ENCODE results near the gene TMEM130. TPM values are rescaled to one million over a fixed set of nuclear protein-coding genes. Genes with fewer than 3 reads are reported as not detected.

TMEM130 gene
- total and polyA plus RNA-seq, 10 of the 15 experiments (the other 5 are each of a cell fraction or from before 2014, with no cell fraction given): 0.04 to 0.15 (median 0.11) TPM; not detected in 7

DNA sequence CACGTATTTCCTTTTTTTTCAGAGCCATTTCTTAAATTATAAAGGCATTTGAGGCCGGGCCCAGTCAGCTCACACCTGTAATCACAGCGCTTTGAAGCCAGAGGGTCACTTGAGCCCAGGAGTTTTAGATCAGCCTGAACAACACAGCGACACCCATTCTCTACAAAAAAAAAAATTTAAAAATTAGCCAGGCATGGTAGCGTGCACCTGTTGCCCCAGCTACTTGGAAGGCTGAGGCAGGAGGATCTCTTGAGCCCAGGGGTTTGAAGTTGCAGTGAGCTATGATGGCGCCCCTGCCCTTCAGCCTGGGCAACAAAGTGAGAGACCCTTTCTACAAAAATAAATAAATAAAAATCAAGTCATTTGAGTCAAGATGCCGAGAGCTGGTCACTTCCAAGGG lies 3.0 kb downstream of the TMEM130 start (continued):
- TF ChIP-seq SPI1 (IDR thresholded peaks at IDR 0.05; ENCODE audit: borderline replicate concordance, insufficient read depth, low read depth, low read length) (no peak), MYB (IDR thresholded peaks at IDR 0.05; ENCODE audit: borderline replicate concordance, low read depth, low read length) (no peak), MEF2A (IDR thresholded peaks at IDR 0.05; ENCODE audit: insufficient read depth, low read depth, low read length) (no peak), NFYB (IDR thresholded peaks at IDR 0.05; ENCODE audit: insufficient read depth, low read depth, low read length) (no peak), USF1 (IDR thresholded peaks at IDR 0.05; ENCODE audit: borderline replicate concordance, extremely low read length, insufficient read depth, low read depth, low read length) (no peak), CEBPB (IDR thresholded peaks at IDR 0.05; ENCODE audit: borderline replicate concordance in 1 of 2, low read depth in 2 of 2, low read length in 2 of 2) (no peak), PAX8 (IDR thresholded peaks at IDR 0.05) (no peak), TARDBP (IDR thresholded peaks at IDR 0.05; ENCODE audit: borderline replicate concordance) (no peak)
- TF ChIP-seq, protein P1, sequence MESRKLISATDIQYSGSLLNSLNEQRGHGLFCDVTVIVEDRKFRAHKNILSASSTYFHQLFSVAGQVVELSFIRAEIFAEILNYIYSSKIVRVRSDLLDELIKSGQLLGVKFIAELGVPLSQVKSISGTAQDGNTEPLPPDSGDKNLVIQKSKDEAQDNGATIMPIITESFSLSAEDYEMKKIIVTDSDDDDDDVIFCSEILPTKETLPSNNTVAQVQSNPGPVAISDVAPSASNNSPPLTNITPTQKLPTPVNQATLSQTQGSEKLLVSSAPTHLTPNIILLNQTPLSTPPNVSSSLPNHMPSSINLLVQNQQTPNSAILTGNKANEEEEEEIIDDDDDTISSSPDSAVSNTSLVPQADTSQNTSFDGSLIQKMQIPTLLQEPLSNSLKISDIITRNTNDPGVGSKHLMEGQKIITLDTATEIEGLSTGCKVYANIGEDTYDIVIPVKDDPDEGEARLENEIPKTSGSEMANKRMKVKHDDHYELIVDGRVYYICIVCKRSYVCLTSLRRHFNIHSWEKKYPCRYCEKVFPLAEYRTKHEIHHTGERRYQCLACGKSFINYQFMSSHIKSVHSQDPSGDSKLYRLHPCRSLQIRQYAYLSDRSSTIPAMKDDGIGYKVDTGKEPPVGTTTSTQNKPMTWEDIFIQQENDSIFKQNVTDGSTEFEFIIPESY (IDR thresholded peaks at IDR 0.05): no peak

GRCh38 chr7:98866351-98866750 lies 3.5 kb downstream of the TMEM130 start:
- in situ Hi-C loops (cut with MboI): no loop called here
- SMC1A ChIA-PET (ENCODE audit: uncharacterized antibody, unreplicated experiment): no interaction called here

More at GRCh38 chr7:98866351-98866750, 3.5 kb downstream of the TMEM130 start:
- CTCF ChIA-PET: no interaction called here
- H3K4me3 ChIP-seq: no peak overlapping the region
- TF ChIP-seq FOXM1 (IDR thresholded peaks at IDR 0.05; ENCODE audit: low read depth, low read length): no peak
- no TSS peak for BruUV-seq (replicated peaks)
- WGBS (ENCODE audit: insufficient coverage, insufficient replicate concordance, low lambda C conversion rate, missing lambda C conversion rate): 4% methylated on average over 12 of the region's 12 CpGs
- ATAC-seq (no peak), FAIRE-seq (no peak), DNase-seq (ENCODE audit: low read depth, low spot score) (no peak)
- H3K27me3 ChIP-seq (replicated peaks in 1 of 2; ENCODE audit: control insufficient read depth in 2 of 2, insufficient read depth in 2 of 2, low read length in 1 of 2): peaks cover 6 to 13% of the 10 kb centered on the region in 2 experiments; a peak in 3 of 4 replicates
- RAD21 ChIA-PET (ENCODE audit: unreplicated experiment): no interaction called here
- H3K36me3 ChIP-seq (ENCODE audit: control insufficient read depth in 2 of 2, insufficient read depth in 2 of 2, low read length in 1 of 2): no peaks in the 10 kb centered on the region
- intact Hi-C loops (cut with micrococcal nuclease; ENCODE audit: unreplicated experiment): no loop called here
- H3K4me1 ChIP-seq (ENCODE audit: control insufficient read depth, insufficient read depth, low read length): 0 out of 2 replicates have a peak, but pooled peaks cover 8% of the 10 kb centered on the region
- POLR2A ChIA-PET: no interaction called here
- H3K27ac ChIP-seq (ENCODE audit: control insufficient read depth, insufficient read depth): no peak overlapping the region
- H4K20me1 ChIP-seq (ENCODE audit: control insufficient read depth, insufficient read depth): no peaks in the 10 kb centered on the region
- H3K79me2 ChIP-seq (ENCODE audit: control insufficient read depth, insufficient read depth, low read length): no peaks in the 10 kb centered on the region
- H3K9me3 ChIP-seq (replicated peaks; ENCODE audit: control insufficient read depth, insufficient read depth, low read length): no peaks in the 10 kb centered on the region
- H2AFZ ChIP-seq (ENCODE audit: control insufficient read depth, low read depth, low read length): no peak overlapping the region
- no peak overlapping the region for H3K4me2 ChIP-seq (ENCODE audit: control insufficient read depth, insufficient read depth)
- H3K9ac ChIP-seq (ENCODE audit: control insufficient read depth, insufficient read depth, low read length): no peak overlapping the region

Measured in GM12878 (cell line).